GM19239 (cell line): ENCODE measurements around the gene ZNRF3.
"Not testable (repeated sequence)": the region's sequence is repeated elsewhere in the genome, so short reads cannot be mapped to it uniquely, and the experiment has no call there.

Source experiments
- DNase-seq: peaks from one replicate; pipeline ENCODE4 v3.0.0; 2011; ENCODE audit warnings: low spot score; ENCODE audit not compliant: insufficient read length
- FAIRE-seq: peaks from 2 replicates; lab custom pipeline; 2011; peaks lifted over from hg19 to GRCh38; lab: Jason Lieb, UNC

The ZNRF3 gene

DNA sequence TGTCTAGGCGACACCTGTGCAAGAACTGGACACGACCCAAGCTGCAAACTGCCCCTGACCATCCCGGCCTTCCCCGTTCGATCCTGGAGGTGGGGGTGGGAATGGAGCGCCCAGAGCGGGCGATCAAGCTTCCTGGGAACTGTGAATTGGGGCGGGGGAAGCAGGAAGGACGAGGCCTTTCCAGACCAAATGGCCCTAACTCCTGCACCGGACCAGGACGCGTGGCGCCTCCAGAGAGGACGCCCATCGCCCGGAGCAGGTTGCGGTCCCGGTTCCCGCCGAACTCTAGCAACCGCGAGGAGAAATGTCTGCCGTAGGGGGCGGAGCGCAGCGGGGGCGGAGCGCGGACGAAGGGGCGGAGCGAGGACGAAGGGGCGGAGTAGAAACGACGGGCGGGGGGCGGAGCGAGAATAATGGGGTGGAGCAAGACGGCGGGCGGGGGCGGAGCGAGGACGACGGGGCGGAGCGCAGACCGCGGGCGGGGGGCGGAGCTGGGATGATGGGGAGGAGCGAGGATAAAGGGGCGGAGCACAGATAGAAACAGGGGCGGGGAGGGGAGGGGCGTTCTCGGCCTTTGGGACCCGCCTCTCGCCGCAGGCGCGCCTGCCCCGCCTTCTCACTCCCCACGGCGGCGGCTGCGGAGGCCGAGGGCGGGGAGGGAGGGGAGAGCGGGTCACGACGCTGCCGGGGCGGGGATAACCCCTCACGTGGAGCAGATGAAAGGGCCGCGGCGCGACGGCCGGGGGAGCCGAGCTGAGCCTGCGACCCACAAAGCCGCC is at the start of gene ZNRF3:
Gene ZNRF3 (plus strand): TSS at position 695 of the 779 bp plus-strand sequence. CDS start 195 bp downstream, outside the sequence.
- FAIRE-seq = peak; percentile 70
- DNase-seq = peak; percentile 82

DNA sequence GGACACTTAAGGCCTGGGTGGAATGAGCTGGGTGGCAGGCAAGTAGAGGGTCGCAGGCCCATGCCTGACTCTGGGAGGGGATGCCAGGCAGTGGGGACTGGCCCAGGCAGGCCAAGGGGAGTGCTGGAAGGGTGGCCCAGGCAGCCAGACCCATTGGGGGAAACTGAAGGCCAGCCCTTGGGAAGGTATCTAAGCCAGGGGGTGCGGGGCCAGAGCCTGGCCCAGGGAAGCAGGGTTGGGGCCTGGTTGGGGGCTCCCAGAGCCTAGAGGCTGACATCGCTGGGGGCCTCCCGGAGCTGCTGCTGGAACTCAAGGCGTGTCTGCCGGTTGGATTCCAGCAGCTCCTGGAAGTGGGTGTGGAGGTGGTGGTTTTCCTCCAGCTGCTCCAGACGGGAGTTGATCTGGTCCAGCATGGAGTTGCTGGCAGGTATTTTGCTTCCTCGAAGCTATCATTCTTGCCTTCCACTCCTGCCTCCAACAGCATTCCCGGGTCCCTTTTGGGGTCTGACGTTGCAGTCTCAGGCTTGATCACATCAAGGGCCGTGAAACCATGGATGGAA is 47.7 kb upstream of the ZNRF3 start:
- FAIRE-seq = no peak
- DNase-seq = no peak

DNA sequence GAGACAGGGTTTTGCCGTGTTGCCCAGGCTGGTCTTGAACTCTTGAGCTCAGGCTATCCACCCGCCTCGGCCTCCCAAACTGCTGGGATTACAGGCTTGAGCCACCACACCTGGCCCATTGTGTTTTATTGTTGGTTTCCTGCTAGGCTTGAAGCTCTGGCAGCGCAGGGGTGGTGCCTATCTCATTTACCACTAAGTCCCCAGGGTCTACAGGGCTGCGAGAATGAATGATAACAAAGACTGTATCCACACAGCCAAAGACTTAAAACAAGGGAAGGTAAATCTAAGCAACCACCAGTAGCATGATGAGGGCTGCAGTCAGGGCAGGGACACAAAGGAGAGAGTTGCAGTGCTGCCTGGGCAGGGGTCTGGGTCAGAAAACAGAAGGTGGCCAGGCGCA is 45.7 kb upstream of the ZNRF3 start:
- no peak for DNase-seq
- no peak for FAIRE-seq

DNA sequence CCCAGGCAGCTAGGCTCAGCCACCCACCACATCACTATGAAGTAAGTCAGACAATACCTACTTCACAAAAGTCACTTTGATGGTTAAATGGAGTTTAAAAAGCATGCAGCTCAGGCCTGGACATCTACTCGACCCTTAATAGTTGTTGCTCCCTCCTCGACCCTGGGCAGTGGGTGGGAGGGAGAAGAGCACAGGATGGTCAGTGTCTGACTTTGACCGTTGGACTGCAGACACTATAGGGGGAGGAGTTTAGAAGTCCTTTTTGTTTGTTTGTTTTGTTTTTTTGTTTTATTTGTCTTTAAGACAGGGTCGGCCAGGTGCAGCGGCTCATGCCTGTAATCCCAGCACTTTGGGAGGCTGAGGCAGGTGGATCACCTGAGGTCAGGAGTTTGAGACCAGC is 44.4 kb upstream of the ZNRF3 start:
- DNase-seq (no peak), FAIRE-seq (no peak)

DNA sequence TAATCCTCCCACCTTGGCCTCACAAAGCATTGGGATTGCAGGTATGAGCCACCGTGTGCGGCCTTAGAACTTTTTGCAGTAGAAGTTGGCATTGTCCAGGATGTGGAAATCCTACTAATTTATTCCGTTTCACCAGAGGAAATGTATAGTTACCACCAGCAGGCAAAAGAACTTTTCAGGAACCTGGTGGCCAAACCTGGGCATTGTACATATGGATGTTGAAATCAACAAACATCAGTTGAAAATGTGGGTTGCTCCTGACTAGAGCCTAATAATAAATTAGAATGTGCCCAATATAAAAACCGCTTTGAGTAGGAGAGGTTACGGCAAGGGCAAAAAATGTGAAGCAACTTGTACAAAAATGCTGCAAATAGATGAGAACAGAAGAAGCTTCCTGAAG is 42.3 kb upstream of the ZNRF3 start:
- no peak for DNase-seq
- no peak for FAIRE-seq

DNA sequence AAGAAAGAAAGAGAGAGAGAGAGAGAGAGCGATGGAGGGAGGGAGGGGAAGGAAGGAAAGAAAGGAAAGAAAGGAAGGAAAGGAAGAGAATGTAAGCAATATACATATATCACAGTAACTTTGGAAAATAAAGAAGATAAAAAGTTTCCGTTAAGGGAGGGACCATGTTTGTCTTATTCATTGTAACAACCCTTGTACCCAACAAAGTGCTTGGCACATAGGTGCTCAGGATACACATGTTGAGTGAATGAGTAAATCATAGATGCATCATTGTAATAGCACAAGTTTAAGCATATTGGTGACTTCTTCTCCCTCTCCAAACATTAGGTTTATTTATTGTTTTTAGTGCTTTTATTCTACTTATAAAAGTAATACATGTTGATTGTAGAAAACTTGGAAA is 39.7 kb upstream of the ZNRF3 start:
- no peak for FAIRE-seq
- no peak for DNase-seq

DNA sequence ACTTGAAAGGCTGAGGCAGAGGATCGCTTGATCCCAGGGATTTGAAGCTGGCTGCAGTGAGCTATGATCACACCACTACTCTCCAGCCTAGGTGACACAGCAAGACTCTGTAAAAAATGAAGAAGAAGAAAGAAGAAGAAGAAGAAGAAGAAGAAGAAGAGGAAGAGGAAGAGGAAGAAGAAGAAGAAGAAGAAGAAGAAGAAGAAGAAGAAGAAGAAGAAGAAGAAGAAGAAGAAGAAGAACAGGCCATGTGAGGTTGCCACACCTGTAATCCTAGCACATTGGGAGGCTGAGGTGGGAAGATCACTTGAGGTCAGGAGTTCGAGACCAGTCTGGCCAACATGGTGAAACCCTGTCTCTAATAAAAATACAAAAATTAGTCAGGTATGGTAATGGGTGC is 39.1 kb upstream of the ZNRF3 start:
- not testable (repeated sequence) for DNase-seq, FAIRE-seq

DNA sequence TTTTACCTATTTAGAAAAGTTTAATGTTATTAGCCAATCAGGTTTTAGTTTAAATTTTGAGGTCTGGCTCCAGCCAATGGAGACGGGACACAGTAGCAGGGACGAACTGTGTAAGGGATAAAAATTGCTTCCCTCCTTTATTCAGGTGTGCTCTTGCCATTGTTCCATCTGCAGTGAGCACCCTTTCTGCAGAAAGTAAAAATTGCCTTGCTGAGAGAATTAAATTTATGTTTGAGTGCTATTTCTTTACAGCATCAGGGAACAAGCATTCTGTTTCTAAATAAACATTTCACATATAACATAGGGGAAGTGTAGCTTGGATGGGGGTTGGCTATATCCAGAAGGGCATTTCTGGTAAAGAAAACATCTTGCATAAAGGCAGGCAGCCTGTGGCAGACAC is 36.4 kb upstream of the ZNRF3 start:
- FAIRE-seq = no peak
- no peak for DNase-seq

DNA sequence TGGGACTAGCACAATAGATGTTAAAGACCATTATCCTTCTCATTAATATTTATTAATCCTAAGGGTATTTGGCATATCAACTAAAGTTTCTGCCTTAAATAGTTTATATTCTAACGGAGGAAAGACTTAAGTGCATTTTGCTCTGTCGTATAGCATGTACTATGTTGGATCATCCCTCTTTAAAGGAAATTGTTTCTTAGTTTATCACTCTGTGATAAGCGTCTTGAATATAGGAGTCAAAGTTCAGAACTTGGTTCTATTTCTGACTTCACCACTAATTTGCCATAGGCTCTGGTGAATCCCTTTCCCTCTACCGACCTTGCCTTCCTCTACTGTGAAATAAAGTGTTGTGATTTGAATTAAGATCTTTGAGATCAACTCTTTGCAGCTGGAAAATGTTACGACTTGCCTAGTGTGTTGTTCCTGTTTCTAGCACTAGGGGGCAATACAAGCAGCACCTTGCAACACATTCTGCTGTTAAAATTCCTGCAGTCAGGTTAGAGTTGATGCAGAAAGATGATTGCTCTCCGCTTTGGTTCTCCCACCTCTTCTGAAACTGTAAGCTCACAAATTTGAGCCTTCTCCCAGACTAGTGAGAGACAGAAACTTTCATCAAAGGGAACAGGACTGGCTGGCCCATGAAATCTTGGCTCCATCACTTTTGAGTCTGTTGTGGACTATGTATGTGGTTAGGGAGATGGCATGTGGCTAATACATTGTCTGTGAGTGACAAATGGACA is 27.8 kb upstream of the ZNRF3 start:
- peak; percentile 87 for FAIRE-seq
- DNase-seq = peak; percentile 54

DNA sequence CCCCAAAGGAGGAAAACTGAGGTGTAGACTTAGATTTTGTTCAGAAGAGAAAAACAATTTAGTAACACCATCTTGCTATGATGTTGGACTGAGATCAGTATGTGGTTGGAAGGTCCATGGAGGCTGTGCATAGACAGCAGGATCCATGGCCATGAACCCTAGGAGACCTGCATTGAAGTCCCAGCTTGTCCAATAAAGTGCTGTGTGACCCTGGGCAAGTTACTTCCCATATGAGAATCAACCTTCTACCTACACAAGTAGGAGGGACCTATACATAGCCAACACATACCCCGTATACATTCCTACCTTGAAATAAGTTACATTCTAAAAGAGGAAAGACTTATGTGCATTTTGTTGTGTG is 27.3 kb upstream of the ZNRF3 start:
- no peak for DNase-seq
- no peak for FAIRE-seq

DNA sequence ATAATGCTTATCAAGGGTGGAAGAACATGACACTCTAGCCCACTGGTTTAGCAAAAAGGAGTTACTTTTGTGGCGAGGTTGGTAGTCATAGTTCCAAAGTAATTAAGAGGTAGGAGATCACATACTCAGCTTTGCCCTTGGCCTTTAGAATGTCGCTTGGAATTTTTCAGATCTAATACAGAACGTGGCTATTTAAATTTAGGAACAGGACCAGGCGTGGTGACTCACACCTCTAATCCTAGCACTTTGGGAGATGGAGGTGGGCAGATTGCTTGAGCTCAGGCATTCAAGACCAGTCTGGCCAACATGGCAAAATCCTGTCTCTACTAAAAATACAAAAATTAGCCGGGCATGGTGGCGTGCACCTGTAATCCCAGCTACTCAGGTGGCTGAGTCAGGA is 26.1 kb upstream of the ZNRF3 start:
- no peak for FAIRE-seq
- DNase-seq = no peak

DNA sequence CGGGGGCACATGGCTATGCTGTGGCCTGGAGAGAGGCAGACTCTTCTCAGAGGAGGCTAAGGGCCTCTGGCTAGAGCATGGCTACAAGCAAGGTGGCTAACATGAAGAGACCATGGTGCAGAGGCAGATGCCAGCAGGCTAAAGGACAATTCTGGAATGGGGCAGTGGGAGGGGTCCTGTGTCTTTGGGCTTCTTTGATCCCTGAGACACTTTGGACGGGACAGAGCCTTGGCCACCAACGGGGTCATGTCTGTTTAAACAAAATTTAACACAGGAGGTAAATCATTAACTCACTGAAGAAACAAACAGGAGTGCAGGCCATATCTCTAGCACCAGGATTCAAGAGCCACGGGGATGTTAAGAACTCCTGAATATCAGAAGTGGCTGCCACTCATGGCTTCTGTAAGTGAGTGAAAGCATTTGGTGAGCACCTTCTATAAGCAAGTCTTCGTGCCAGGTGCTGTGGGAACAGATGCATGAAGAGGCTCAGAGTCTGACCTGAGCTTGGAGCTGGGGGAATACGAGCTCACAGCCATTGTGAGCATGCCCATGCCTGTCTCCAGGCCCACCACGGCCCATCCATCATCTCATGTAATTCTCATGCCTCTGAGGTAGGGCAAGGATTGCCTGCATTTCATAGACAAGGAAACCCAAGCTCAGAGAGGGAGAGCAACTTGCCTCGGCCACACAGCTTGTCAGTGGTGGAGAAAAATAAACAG is 18.3 kb upstream of the ZNRF3 start:
- FAIRE-seq = no peak
- DNase-seq = no peak

DNA sequence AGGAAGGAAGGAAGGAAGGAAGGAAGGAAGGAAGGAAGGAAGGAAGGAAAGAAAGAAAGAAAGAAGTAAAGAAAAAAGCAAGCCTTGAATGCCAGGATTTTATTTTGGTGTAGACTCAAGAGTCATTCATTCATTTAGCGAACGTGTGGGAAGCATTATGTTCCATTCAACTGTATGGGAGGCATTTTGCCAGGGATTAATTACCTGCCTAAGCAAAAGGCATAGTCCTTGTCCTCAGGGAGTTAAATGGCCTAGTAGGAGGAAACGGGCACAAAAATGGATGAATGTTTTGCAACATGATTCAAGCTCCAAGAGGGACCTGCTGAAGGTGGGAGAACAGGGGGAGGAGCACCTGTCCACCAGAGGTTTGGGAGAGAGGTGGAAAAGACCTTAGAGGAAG is 16.2 kb upstream of the ZNRF3 start:
- no peak for DNase-seq

DNA sequence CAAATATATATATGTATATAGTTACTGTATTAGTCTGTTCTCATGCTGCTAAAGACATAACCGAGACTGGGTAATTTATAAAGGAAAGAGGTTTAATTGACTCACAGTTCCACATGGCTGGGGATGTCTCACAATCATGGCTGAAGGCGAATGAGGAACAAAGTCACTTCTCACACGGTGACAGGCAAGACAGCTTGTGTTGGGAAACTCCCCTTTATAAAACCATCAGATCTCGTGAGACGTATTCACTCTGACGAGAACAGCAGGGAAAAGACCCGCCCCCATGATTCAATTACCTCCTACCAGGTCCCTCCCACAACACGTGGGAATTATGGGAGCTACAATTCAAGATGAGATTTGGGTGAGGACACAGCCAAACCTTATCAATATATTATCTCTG is 15.0 kb upstream of the ZNRF3 start:
- DNase-seq, FAIRE-seq: not testable (repeated sequence)

More for the DNA sequence above, 16.2 kb upstream of the ZNRF3 start:
- no peak for FAIRE-seq

DNA sequence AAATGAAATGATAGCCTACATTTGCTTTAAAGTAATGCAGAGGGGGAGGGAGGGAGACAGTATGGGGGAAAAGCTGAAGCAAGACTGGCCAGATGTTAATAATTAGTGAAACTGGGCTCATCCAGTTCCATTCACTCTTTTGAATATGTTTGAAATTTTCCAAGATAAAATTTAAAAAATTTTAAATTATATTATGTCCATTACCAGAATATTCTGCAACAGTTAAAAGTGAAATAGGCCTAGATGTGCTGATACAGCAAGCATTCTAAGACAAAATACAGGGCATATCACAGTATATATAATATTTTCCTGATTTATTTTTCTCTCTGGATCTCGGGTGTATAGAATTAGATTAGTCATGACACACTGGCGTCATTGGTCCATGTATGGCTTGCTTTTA is 13.6 kb upstream of the ZNRF3 start:
- FAIRE-seq = no peak

DNA sequence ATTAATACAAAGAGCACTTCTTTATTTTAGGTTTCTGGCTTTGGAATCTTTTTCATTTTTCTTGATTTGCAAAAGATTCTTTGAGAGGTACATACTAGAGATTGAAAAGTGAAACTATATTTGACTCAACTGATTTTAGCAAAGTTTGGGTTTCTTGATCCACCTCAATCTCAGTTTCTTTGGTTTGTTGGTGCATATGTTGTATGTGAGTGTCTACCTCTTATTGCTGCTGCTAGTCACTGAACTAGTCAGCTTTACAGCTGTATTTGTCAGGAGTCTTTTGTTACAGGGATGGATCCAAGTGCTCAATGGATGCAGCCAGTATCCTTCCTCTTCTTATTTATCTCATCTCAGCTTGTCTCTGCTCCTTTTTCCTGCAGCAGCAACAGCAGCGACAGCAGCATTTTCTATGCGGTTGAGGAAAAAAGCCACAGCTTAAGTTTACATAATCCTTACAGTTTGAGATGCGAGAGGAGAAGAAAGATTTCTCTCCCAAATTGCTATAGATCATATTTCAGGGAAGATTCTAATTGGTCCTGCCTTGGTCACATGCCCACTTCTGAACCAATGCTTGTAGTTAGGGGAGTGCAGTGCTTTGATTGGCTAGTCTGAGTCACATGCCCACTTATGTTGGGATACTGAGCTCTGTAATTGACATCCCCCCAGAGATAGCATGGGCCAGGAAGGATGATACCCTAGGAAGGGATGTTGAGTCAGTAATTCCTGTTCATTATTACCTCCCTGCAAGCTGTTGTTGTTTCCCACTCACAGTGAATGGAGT is 10.0 kb upstream of the ZNRF3 start:
- FAIRE-seq = no peak
- DNase-seq = no peak

More for the DNA sequence above, 13.6 kb upstream of the ZNRF3 start:
- DNase-seq = no peak

DNA sequence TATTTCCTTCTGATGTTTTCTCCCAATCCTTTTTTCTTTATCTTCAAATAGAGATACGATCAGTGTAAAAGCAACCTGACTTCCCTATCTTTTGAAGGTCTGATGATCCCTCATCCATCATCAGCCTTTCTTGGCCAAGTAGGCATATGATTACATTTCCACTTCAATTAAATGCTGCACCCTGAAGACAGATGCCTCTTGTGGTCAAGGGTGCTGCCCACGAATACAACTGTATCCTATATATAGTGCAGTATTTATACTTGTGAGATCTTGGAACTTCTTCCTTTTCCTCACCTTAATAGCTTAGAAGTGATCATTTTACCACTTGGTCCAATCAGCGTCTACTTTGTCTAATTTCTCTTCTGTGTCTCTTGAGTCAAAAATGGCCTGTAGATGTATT is 9.3 kb upstream of the ZNRF3 start:
- no peak for FAIRE-seq
- no peak for DNase-seq

DNA sequence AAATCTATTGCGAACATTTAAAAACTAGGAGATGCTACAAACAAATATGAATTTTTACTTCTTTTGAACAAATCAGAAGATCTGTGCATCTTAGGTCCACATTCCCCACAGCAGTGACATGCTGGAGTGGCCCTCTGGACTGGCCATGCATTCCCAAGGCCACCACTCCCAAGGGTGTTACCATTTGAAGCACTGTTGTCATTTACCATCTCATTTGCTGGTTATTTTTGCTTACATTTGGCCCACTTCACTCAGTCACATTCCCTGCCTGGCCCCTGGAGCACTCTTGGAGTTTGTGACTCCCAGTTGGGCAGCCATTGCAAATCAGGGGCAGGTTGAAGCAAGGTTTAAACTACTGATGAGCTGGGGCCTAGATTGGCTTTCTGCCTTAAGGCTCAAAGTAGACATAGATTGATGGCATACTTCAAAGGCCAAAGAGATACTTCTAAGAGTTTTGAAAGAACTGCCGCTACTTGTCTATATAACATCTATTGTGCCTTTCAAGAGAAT is 8.5 kb upstream of the ZNRF3 start:
- FAIRE-seq = no peak

DNA sequence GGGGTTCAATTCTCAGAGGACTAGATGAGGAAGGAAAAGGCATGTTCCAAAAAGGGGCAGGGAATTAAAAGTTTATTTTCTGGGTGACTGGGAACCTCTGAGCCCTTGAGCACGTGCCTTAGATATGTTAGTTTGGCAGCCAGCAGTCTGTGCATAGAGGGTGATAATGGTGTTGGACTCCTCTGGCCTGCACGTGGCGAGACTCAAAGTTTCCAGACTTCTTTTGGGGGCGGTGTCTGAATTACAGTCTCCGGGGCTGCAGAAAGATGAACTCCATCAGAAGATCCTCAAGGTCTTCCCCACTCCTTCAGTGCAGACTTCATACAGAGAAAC is 861 bp upstream of the ZNRF3 start:
- FAIRE-seq = no peak
- no peak for DNase-seq

More for the DNA sequence above, 8.5 kb upstream of the ZNRF3 start:
- DNase-seq = no peak

DNA sequence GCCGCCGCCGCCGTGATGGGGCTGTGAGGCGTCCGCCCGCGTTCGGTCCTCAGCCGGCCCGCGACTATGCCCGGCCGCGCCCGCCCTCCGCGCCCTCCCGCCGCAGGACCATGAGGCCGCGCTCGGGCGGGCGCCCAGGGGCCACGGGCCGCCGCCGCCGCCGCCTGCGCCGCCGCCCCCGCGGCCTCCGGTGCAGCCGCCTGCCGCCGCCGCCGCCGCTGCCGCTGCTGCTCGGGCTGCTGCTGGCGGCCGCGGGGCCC is 215 bp downstream of the ZNRF3 start:
- no peak for FAIRE-seq

More for the DNA sequence above, 215 bp downstream of the ZNRF3 start:
- no peak for DNase-seq
